ENCODE results near the gene NAGLU. TPM values are rescaled to one million over a fixed set of nuclear protein-coding genes. Genes with fewer than 3 reads are reported as not detected.

The NAGLU gene
- total and polyA plus RNA-seq, 2 of the 13 experiments (the other 11 are each of a cell fraction or from before 2014, with no cell fraction given) = 28.2 to 40.1 TPM

DNA sequence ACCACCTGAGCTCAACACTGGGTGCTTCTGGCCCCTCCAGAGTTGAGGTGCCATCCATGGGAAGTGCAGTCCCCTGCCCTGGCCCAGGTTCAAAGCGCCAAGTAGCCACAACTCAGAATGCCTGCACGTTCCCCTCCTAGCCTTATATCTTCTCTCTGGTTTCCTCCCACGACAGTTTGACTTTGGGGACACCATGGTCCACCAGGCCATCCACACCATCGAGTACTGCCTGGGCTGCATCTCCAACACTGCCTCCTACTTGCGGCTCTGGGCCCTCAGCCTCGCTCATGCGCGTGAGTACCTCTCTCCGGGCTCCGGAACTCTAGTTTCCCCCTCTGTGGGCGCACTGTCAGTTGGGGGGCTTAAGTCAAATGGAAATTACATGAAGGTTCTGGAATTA is 22.4 kb upstream of the NAGLU start:
- no peak overlapping the region for H3K4me3 ChIP-seq (replicated peaks in 1 of 3; ENCODE audit: insufficient read depth in 1 of 3, low read depth in 2 of 3, low read length in 3 of 3)
- TF ChIP-seq ZNF350 (CRISPR knock-in tag; IDR thresholded peaks at IDR 0.05; ENCODE audit: borderline replicate concordance, low read depth) = 0 out of 2 replicates have a peak, but pooled peaks have one; percentile 22
- no peak for TF ChIP-seq HNRNPH1 (optimal IDR thresholded peaks at IDR 0.05; ENCODE audit: low read depth, low read length)
- no peak for TF ChIP-seq SAP130 (CRISPR knock-in tag; IDR thresholded peaks at IDR 0.05; ENCODE audit: low read depth)
- TF ChIP-seq, protein P1, sequence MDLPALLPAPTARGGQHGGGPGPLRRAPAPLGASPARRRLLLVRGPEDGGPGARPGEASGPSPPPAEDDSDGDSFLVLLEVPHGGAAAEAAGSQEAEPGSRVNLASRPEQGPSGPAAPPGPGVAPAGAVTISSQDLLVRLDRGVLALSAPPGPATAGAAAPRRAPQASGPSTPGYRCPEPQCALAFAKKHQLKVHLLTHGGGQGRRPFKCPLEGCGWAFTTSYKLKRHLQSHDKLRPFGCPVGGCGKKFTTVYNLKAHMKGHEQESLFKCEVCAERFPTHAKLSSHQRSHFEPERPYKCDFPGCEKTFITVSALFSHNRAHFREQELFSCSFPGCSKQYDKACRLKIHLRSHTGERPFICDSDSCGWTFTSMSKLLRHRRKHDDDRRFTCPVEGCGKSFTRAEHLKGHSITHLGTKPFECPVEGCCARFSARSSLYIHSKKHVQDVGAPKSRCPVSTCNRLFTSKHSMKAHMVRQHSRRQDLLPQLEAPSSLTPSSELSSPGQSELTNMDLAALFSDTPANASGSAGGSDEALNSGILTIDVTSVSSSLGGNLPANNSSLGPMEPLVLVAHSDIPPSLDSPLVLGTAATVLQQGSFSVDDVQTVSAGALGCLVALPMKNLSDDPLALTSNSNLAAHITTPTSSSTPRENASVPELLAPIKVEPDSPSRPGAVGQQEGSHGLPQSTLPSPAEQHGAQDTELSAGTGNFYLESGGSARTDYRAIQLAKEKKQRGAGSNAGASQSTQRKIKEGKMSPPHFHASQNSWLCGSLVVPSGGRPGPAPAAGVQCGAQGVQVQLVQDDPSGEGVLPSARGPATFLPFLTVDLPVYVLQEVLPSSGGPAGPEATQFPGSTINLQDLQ (CRISPR knock-in tag; IDR thresholded peaks at IDR 0.05) = no peak
- TF ChIP-seq ZNF546 (CRISPR knock-in tag; conservative IDR thresholded peaks at IDR 0.05) = no peak
- H3K27me3 ChIP-seq (ENCODE audit: control insufficient read depth in 1 of 2, insufficient read depth in 2 of 2, low read length in 2 of 2) = no peaks in the 10 kb centered on the region
- no peak overlapping the region for H2AFZ ChIP-seq (ENCODE audit: low read length)
- CTCF ChIA-PET (ENCODE audit: low intra/inter-chr PET ratio, low total read pairs) = no interaction called here
- H3K9me3 ChIP-seq (ENCODE audit: low read length) = no peaks in the 10 kb centered on the region
- no peak overlapping the region for H3K4me2 ChIP-seq (ENCODE audit: low read depth, low read length)
- no peak overlapping the region for H3K27ac ChIP-seq (ENCODE audit: extremely low read length, insufficient read depth, low read length)
- intact Hi-C loops (cut with micrococcal nuclease; ENCODE audit: unreplicated experiment) (no loop called here), in situ Hi-C loops (cut with HindIII; ENCODE audit: extremely low pct_ligation_motif_present, low pct_unique_long_range_greater_than_20kb) (no loop called here)
- ATAC-seq (no peak), FAIRE-seq (no peak), DNase-seq (ENCODE audit: low spot score) (no peak)
- peaks cover 28 to 47% of the 10 kb centered on the region in 2 experiments for H3K36me3 ChIP-seq (replicated peaks in 1 of 2; ENCODE audit: control insufficient read depth in 1 of 2, insufficient read depth in 2 of 2, low read length in 2 of 2)
- no TSS peak for BruUV-seq (replicated peaks)
- H3K4me1 ChIP-seq (ENCODE audit: insufficient read depth, low read length) = peaks cover 22% of the 10 kb centered on the region
- POLR2A ChIA-PET = no interaction called here
- no peaks in the 10 kb centered on the region for H3K79me2 ChIP-seq (ENCODE audit: insufficient read depth, low read length)
- H4K20me1 ChIP-seq (ENCODE audit: insufficient read depth, low read length) = no peaks in the 10 kb centered on the region
- WGBS (ENCODE audit: low lambda C conversion rate) = 96% methylated on average over 10 of the region's 11 CpGs
- no peak overlapping the region for H3K9ac ChIP-seq (ENCODE audit: insufficient read depth, low read depth, low read length)

DNA sequence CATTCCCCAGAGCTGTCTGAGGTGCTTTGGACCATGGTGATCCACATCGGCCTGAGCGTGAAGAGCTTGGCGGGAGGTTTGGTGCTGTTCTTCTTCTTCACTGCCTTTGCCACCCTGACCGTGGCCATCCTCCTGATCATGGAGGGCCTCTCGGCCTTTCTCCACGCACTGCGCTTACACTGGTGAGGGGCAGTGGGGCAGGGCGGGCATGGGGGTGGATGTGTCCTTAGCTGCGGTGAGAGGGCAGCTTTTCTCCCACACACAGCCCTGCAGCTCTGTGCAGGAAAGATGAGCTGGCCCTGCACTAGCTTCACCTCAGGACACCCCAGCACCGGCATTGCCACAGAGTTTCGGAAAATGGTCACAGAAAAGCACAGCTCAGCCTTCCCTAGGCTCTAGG is 21.8 kb upstream of the NAGLU start:
- no peak for ATAC-seq
- H3K27ac ChIP-seq (ENCODE audit: extremely low read length, insufficient read depth, low read length) = no peak overlapping the region
- no peak overlapping the region for H3K4me3 ChIP-seq (replicated peaks in 1 of 3; ENCODE audit: insufficient read depth in 1 of 3, low read depth in 2 of 3, low read length in 3 of 3)
- over 99% methylated on average over 11 of the region's 11 CpGs for WGBS (ENCODE audit: low lambda C conversion rate)
- H3K4me1 ChIP-seq (ENCODE audit: insufficient read depth, low read length) = peaks cover 28% of the 10 kb centered on the region
- no peak overlapping the region for H3K9ac ChIP-seq (ENCODE audit: insufficient read depth, low read depth, low read length)
- no peak overlapping the region for H2AFZ ChIP-seq (ENCODE audit: low read length)
- POLR2A ChIA-PET = interaction anchor here (0.6 kb wide), 1 partner anchor 29 kb away, joined by 3 read pairs; no protein-coding TSS in a partner anchor
- no peaks in the 10 kb centered on the region for H3K9me3 ChIP-seq (ENCODE audit: low read length)
- intact Hi-C loops (cut with micrococcal nuclease; ENCODE audit: unreplicated experiment) (no loop called here), in situ Hi-C loops (cut with HindIII; ENCODE audit: extremely low pct_ligation_motif_present, low pct_unique_long_range_greater_than_20kb) (no loop called here)
- no TSS peak for BruUV-seq (replicated peaks)
- no peaks in the 10 kb centered on the region for H4K20me1 ChIP-seq (ENCODE audit: insufficient read depth, low read length)
- FAIRE-seq = no peak
- H3K36me3 ChIP-seq (replicated peaks in 1 of 2; ENCODE audit: control insufficient read depth in 1 of 2, insufficient read depth in 2 of 2, low read length in 2 of 2) = peaks cover 24 to 41% of the 10 kb centered on the region in 2 experiments
- no peaks in the 10 kb centered on the region for H3K27me3 ChIP-seq (ENCODE audit: control insufficient read depth in 1 of 2, insufficient read depth in 2 of 2, low read length in 2 of 2)
- CTCF ChIA-PET (ENCODE audit: low intra/inter-chr PET ratio, low total read pairs) = no interaction called here
- DNase-seq (ENCODE audit: low spot score) = no peak
- no peaks in the 10 kb centered on the region for H3K79me2 ChIP-seq (ENCODE audit: insufficient read depth, low read length)
- no peak overlapping the region for H3K4me2 ChIP-seq (ENCODE audit: low read depth, low read length)
- no peak for TF ChIP-seq CREB1 (IDR thresholded peaks at IDR 0.05)
- no peak for TF ChIP-seq CREB1 (CRISPR knock-in tag; IDR thresholded peaks at IDR 0.05)
- no peak for TF ChIP-seq BORCS8-MEF2B (CRISPR knock-in tag; IDR thresholded peaks at IDR 0.05)
- no peak for TF ChIP-seq PITX1 (CRISPR knock-in tag; IDR thresholded peaks at IDR 0.05)
- no peak for TF ChIP-seq ZNF773 (CRISPR knock-in tag; IDR thresholded peaks at IDR 0.05; ENCODE audit: borderline replicate concordance)
- TF ChIP-seq ZMYM3 (CRISPR knock-in tag; IDR thresholded peaks at IDR 0.05) = no peak
- TF ChIP-seq ZNF383 (CRISPR knock-in tag; IDR thresholded peaks at IDR 0.05; ENCODE audit: borderline replicate concordance) = no peak
- TF ChIP-seq TBP (CRISPR knock-in tag; IDR thresholded peaks at IDR 0.05) = no peak
- TF ChIP-seq MTF2 (CRISPR knock-in tag; IDR thresholded peaks at IDR 0.05; ENCODE audit: borderline replicate concordance) = no peak

All from HepG2 (cell line).